ENCODE results near the gene UST.

DNA sequence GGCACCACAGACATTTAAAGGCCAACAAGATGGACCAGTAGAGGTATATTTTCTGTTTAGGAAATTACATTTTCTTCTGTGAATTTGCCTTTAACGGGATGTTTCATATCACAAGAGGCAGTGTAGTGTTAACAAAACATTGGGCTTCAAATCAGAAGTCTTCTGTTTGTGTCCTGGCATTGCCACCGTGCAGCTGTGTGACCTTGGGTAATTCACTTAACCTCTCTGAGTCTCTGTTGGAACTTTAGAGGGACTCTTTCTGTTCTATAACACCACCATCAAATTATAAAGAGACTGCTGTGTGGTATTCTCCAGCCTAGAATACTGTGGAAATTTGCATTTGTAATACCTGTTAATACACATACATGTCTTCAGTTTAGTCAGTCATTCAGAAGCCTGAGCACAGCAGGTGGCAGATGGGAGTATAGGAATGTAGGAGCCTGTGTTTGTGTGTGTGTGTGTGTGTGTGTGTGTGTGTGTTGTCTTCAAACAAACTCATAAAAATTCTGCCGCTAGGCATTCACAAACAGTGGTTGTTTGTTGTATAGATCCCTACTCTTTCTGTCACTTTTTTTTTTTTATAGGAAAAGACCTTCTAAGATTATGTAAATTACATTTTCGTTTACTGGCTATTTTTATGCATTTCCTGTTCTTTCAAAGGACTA lies 22.6 kb downstream of the UST start:
- TF ChIP-seq, protein P1, sequence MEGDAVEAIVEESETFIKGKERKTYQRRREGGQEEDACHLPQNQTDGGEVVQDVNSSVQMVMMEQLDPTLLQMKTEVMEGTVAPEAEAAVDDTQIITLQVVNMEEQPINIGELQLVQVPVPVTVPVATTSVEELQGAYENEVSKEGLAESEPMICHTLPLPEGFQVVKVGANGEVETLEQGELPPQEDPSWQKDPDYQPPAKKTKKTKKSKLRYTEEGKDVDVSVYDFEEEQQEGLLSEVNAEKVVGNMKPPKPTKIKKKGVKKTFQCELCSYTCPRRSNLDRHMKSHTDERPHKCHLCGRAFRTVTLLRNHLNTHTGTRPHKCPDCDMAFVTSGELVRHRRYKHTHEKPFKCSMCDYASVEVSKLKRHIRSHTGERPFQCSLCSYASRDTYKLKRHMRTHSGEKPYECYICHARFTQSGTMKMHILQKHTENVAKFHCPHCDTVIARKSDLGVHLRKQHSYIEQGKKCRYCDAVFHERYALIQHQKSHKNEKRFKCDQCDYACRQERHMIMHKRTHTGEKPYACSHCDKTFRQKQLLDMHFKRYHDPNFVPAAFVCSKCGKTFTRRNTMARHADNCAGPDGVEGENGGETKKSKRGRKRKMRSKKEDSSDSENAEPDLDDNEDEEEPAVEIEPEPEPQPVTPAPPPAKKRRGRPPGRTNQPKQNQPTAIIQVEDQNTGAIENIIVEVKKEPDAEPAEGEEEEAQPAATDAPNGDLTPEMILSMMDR (IDR thresholded peaks at IDR 0.05; ENCODE audit: insufficient read depth, low read length, poor library complexity, severe bottlenecking), result no peak
- TF ChIP-seq EZH2phosphoT487 (conservative IDR thresholded peaks at IDR 0.05; ENCODE audit: low read length), result no peak

Data from SU-DHL-6 (cell line).